ENCODE results near the gene PAM16. TPM values are rescaled to one million over a fixed set of nuclear protein-coding genes. Genes with fewer than 3 reads are reported as not detected.

The PAM16 gene
- total and polyA plus RNA-seq, 4 donors = 14.0 to 70.5 (median 29.6) TPM

GRCh38 chr16:4350365-4350786 lies 745 bp downstream of the PAM16 start:
- H3K27me3 ChIP-seq (ENCODE audit: control insufficient read depth in 4 of 4, insufficient read depth in 4 of 4, low read length in 3 of 4) = no peaks in the 10 kb centered on the region
- no peak for TF ChIP-seq HNF4G (IDR thresholded peaks at IDR 0.05)
- TF ChIP-seq EGR1 (IDR thresholded peaks at IDR 0.05; ENCODE audit: low read depth in 2 of 2) = no peak
- no peak for TF ChIP-seq GABPA (IDR thresholded peaks at IDR 0.05 in 1 of 2, conservative IDR thresholded peaks at IDR 0.05 in 1 of 2)
- peak; percentile 47 to 74 for TF ChIP-seq RXRA (IDR thresholded peaks at IDR 0.05)
- H3K36me3 ChIP-seq (ENCODE audit: control insufficient read depth in 4 of 4, insufficient read depth in 3 of 4, low read depth in 1 of 4, low read length in 3 of 4) = no peaks in the 10 kb centered on the region
- no peaks in the 10 kb centered on the region for H3K9me3 ChIP-seq (ENCODE audit: control insufficient read depth in 4 of 4, low read length in 3 of 4)
- peak overlapping the region; percentile 92 to 99 (median 98) for H3K4me3 ChIP-seq (ENCODE audit: low read depth in 1 of 3, low read length in 3 of 3)
- peak overlapping the region; percentile 82 to 95 for H3K9ac ChIP-seq (ENCODE audit: low read depth in 1 of 2, low read length in 2 of 2)
- H3K27ac ChIP-seq (ENCODE audit: low read depth in 1 of 2, low read length in 2 of 2) = peak overlapping the region; percentile 85 to 96
- WGBS = 31% methylated on average over 24 of the region's 24 CpGs
- no peak for DNase-seq (ENCODE audit: low spot score)
- H3K4me1 ChIP-seq (ENCODE audit: control insufficient read depth in 4 of 4, insufficient read depth in 4 of 4, low read length in 3 of 4) = peaks cover 12 to 49% (median 33%) of the 10 kb centered on the region in 4 donors

- Histone ChIP-seq H3K4me1 (ENCODE audit: control insufficient read depth in 4 of 4, insufficient read depth in 4 of 4, low read length in 3 of 4) (peaks cover 12 to 56% (median 39%) of the 10 kb centered on the region in 4 donors), H3K27ac (ENCODE audit: low read depth in 1 of 2, low read length in 2 of 2) (no peak overlapping the region), H3K27me3 (ENCODE audit: control insufficient read depth in 4 of 4, insufficient read depth in 4 of 4, low read length in 3 of 4) (no peaks in the 10 kb centered on the region), H3K9me3 (ENCODE audit: control insufficient read depth in 4 of 4, low read length in 3 of 4) (no peaks in the 10 kb centered on the region), H3K4me3 (ENCODE audit: low read depth in 1 of 3, low read length in 3 of 3) (no peak overlapping the region), H3K36me3 (ENCODE audit: control insufficient read depth in 4 of 4, insufficient read depth in 3 of 4, low read depth in 1 of 4, low read length in 3 of 4) (no peaks in the 10 kb centered on the region), H3K9ac (ENCODE audit: low read depth in 1 of 2, low read length in 2 of 2) (no peak overlapping the region)
- no peak for DNase-seq (ENCODE audit: low spot score)
- TF ChIP-seq ZBTB33 (IDR thresholded peaks at IDR 0.05) = no peak
- TF ChIP-seq FOXA2 (IDR thresholded peaks at IDR 0.05) = no peak
- TF ChIP-seq GABPA (IDR thresholded peaks at IDR 0.05 in 1 of 2, conservative IDR thresholded peaks at IDR 0.05 in 1 of 2) = no peak
- TF ChIP-seq YY1 (IDR thresholded peaks at IDR 0.05) = no peak
- TF ChIP-seq ATF3 (IDR thresholded peaks at IDR 0.05) = no peak
- no peak for TF ChIP-seq CTCF (IDR thresholded peaks at IDR 0.05; ENCODE audit: low read depth, low read length, missing input control)
- no peak for TF ChIP-seq REST (IDR thresholded peaks at IDR 0.05)
- TF ChIP-seq MAX (IDR thresholded peaks at IDR 0.05) = no peak
- no peak for TF ChIP-seq HNF4A (conservative IDR thresholded peaks at IDR 0.05)
- no peak for TF ChIP-seq NR2F2 (IDR thresholded peaks at IDR 0.05)
- 98% methylated on average over 5 of the region's 5 CpGs for WGBS
Measured at GRCh38 chr16:4349332-4349731, 1.8 kb downstream of the PAM16 start.
